Naive thymus-derived CD4-positive, alpha-beta T cell (primary cell): ENCODE measurements around the gene PMVK. TPM values are rescaled to one million over a fixed set of nuclear protein-coding genes. Genes with fewer than 3 reads are reported as not detected.

Experiments
- ATAC-seq: fragments of 150-1000 bp; cut with Tn5 transposase; 2 replicates; pipeline ENCODE4 v1.10.0; 2021; ENCODE audit warnings: mild to moderate bottlenecking, moderate library complexity
- CTCF ChIA-PET: fragments of 350-600 bp; sonication (Branson Sonifier 250); formaldehyde crosslinking; loops from one replicate; lab custom pipeline; 2021; ENCODE audit warnings: antibody characterized with exemption; lab: Charles Lee
- POLR2A ChIA-PET: fragments of 350-600 bp; sonication (Branson Sonifier 250); formaldehyde crosslinking; loops from one replicate; lab custom pipeline; 2021; ENCODE audit warnings: antibody characterized with exemption, inconsistent platforms; lab: Charles Lee
- DNase-seq, 9 donors: peaks; one replicate each; pipeline versions ENCODE4 v3.0.0 to v3.0.0-alpha.2; 2020 to 2022; ENCODE audit warnings: mixed read lengths in 1 of 9
- H3K27ac ChIP-seq: one replicate; pipeline ENCODE4 v1.7.0; 2013; ENCODE audit warnings: mild to moderate bottlenecking, low read depth, low read length, moderate library complexity
- H3K27me3 ChIP-seq, 2 donors: one replicate each; pipeline ENCODE4 v1.7.0; 2013; ENCODE audit warnings: low read length in 2 of 2, mild to moderate bottlenecking in 2 of 2, moderate library complexity in 2 of 2; ENCODE audit not compliant: control insufficient read depth in 2 of 2, insufficient read depth in 2 of 2
- H3K36me3 ChIP-seq, 3 experiments: 1 replicate in 2 of 3; 2 replicates in 1 of 3; pipeline ENCODE4 v1.7.0; 2013; ENCODE audit warnings: low read length in 3 of 3, mild to moderate bottlenecking in 3 of 3, moderate library complexity in 1 of 3; ENCODE audit not compliant: insufficient read depth in 3 of 3, control insufficient read depth in 2 of 3
- H3K4me1 ChIP-seq, 2 donors: one replicate each; pipeline ENCODE4 v1.7.0; 2013; ENCODE audit warnings: low read length in 2 of 2, mild to moderate bottlenecking in 2 of 2, moderate library complexity in 1 of 2; ENCODE audit not compliant: control insufficient read depth in 2 of 2, insufficient read depth in 2 of 2
- H3K4me3 ChIP-seq: 2 replicates; pipeline ENCODE4 v1.7.0; 2013; ENCODE audit warnings: mild to moderate bottlenecking, low read length
- H3K9me3 ChIP-seq, 3 experiments: 1 replicate in 2 of 3; 2 replicates in 1 of 3; pipeline ENCODE4 v1.7.0; 2013; ENCODE audit warnings: low read length in 3 of 3; ENCODE audit not compliant: control insufficient read depth in 2 of 3
- H3K27ac Mint-ChIP-seq, 9 donors: one replicate each; pipeline ENCODE4 v1.8.0; 2020 to 2022; ENCODE audit warnings: mixed read lengths in 9 of 9, mild to moderate bottlenecking in 8 of 9, moderate library complexity in 5 of 9, inconsistent platforms in 2 of 9
- H3K27me3 Mint-ChIP-seq, 5 donors: one replicate each; pipeline ENCODE4 v1.8.0; 2021 to 2022; ENCODE audit warnings: mixed read lengths in 5 of 5, mild to moderate bottlenecking in 1 of 5
- H3K36me3 Mint-ChIP-seq, 5 donors: one replicate each; pipeline ENCODE4 v1.8.0; 2020 to 2022; ENCODE audit warnings: mixed read lengths in 5 of 5, mild to moderate bottlenecking in 3 of 5, inconsistent platforms in 1 of 5
- H3K4me1 Mint-ChIP-seq, 7 donors: one replicate each; pipeline ENCODE4 v1.8.0; 2020 to 2022; ENCODE audit warnings: mixed read lengths in 7 of 7, mild to moderate bottlenecking in 3 of 7, inconsistent platforms in 1 of 7
- H3K4me3 Mint-ChIP-seq, 10 donors: one replicate each; pipeline ENCODE4 v1.8.0; 2020 to 2022; ENCODE audit warnings: mild to moderate bottlenecking in 10 of 10, mixed read lengths in 10 of 10, moderate library complexity in 6 of 10, inconsistent platforms in 2 of 10
- H3K9me3 Mint-ChIP-seq, 11 donors: one replicate each; pipeline ENCODE4 v1.8.0; 2020 to 2022; ENCODE audit warnings: mixed read lengths in 11 of 11, mild to moderate bottlenecking in 4 of 11, inconsistent platforms in 1 of 11, moderate library complexity in 1 of 11
- intact Hi-C, 2 donors: fragments of 100-400 bp; cut with micrococcal nuclease; formaldehyde crosslinking; loops; one replicate each; pipeline ENCODE4 v1.15.1; 2023
- polyA plus RNA-seq, 2 donors: library from polyadenylated mRNA; unstranded; fragments of 300-500 nt; fragmentation: Illumina TruSeq; gene quantifications; one replicate each; pipeline ENCODE4 v1.2.3, GENCODE V29; 2021
- total RNA-seq, 6 experiments: library from RNA in 5 of 6; stranded (reverse) in 5 of 6; gene quantifications; 1 replicate in 5 of 6; 2 replicates in 1 of 6; pipeline ENCODE4 v1.2.3 and lab custom pipeline; 2021 to 2026

The PMVK gene
- total RNA-seq (10 to 100 TPM; 11.3 to 35.1 (median 12.6) TPM), polyA plus RNA-seq (10 to 100 TPM; 38.7 to 41.4 TPM), total RNA-seq (lab: John Stamatoyannopoulos, UW) (9.4 reads per million, percentile 34 among the genes with 10 or more reads in this experiment)

GRCh38 chr1:154936555-154937084 lies at the start of gene PMVK:
Gene PMVK, minus strand, starts transcription at chr1:154936719. Its CDS starts 34 bp downstream, at chr1:154936685.
- Histone ChIP-seq H3K36me3 (peaks cover 0 to 3% (median 0%) of the 10 kb centered on the region in 3 experiments), H3K9me3 (no peaks in the 10 kb centered on the region), H3K27me3 (no peaks in the 10 kb centered on the region), H3K27ac (peak within 1 kb of the TSS; percentile 97), H3K4me1 (peaks cover 25 to 38% of the 10 kb centered on the region in 2 donors), H3K4me3 (peak within 1 kb of the TSS; percentile 68)
- Mint-ChIP-seq H3K9me3 (peaks cover 0 to 2% (median 0%) of the 10 kb centered on the region in 11 donors), H3K27ac (peak within 1 kb of the TSS; percentile 96 to 100 (median 99)), H3K27me3 (no peaks in the 10 kb centered on the region), H3K36me3 (peaks cover 0 to 8% (median 0%) of the 10 kb centered on the region in 5 donors), H3K4me1 (peaks cover 41 to 68% (median 50%) of the 10 kb centered on the region in 7 donors), H3K4me3 (peak within 1 kb of the TSS; percentile 86 to 99 (median 95))
- ChIA-PET CTCF (interaction anchor here (0.7 to 2.0 kb wide), 16 partner anchors 8 to 377 kb away, joined by 3 to 10 read pairs (median 5); partner anchors contain the start of genes FLAD1, LENEP, PBXIP1 and PYGO2), POLR2A (interaction anchor here (0.6 to 4.1 kb wide), 21 partner anchors 8 to 332 kb away, joined by 3 to 93 read pairs (median 4); partner anchors contain the start of genes CKS1B, FLAD1, PBXIP1 and PYGO2)
- intact Hi-C loops = loop anchor here (1.0 to 10.0 kb wide), 25 partner anchors 19 to 716 kb away; partner anchors contain the start of genes ADAR (in 2 of the 2), EFNA4 (in 2 of the 2), UBAP2L (in 2 of the 2) and ZBTB7B (in 2 of the 2)
- peak; percentile 92 for ATAC-seq
- peak; percentile 84 to 99 (median 97) for DNase-seq

GRCh38 chr1:154983776-154984466 lies 47.4 kb upstream of the PMVK start:
- Histone ChIP-seq H3K4me3 (peak overlapping the region; percentile 64), H3K27me3 (no peaks in the 10 kb centered on the region), H3K36me3 (peaks cover 3 to 22% (median 7%) of the 10 kb centered on the region in 3 experiments), H3K9me3 (no peaks in the 10 kb centered on the region), H3K4me1 (peaks cover 15 to 16% of the 10 kb centered on the region in 2 donors), H3K27ac (peak overlapping the region; percentile 77)
- ChIA-PET POLR2A (interaction anchor here (0.7 to 3.6 kb wide), 22 partner anchors 10 to 189 kb away, joined by 3 to 30 read pairs (median 7); partner anchors contain the start of genes ADAM15, CKS1B, KRTCAP2 and LENEP), CTCF (interaction anchor here (0.7 to 2.9 kb wide), 13 partner anchors 11 to 803 kb away, joined by 3 to 18 read pairs (median 4); partner anchors contain the start of genes PMVK, PYGO2 and SHC1)
- H3K36me3 Mint-ChIP-seq = peaks cover 0 to 18% (median 4%) of the 10 kb centered on the region in 5 donors
- peak overlapping the region in 2 of 9 donors; percentile 38 to 55 for H3K27ac Mint-ChIP-seq
- DNase-seq (no peak), ATAC-seq (no peak)
- H3K4me3 Mint-ChIP-seq = no peak overlapping the region
- intact Hi-C loops = loop anchor here (1.0 to 5.0 kb wide), 10 partner anchors 10 to 763 kb away; partner anchors contain the start of genes CKS1B (in 2 of the 2), PBXIP1 (in 1 of the 2), PYGO2 (in 1 of the 2) and ZBTB7B (in 1 of the 2)
- H3K27me3 Mint-ChIP-seq = no peaks in the 10 kb centered on the region
- no peaks in the 10 kb centered on the region for H3K9me3 Mint-ChIP-seq
- H3K4me1 Mint-ChIP-seq = peaks cover 2 to 25% (median 11%) of the 10 kb centered on the region in 7 donors

GRCh38 chr1:154982897-154983648 lies 46.6 kb upstream of the PMVK start, which contains the start of gene FLAD1:
Gene FLAD1, plus strand, starts transcription at chr1:154983344. Its CDS starts 351 bp downstream, at chr1:154983695.
- H3K4me3 ChIP-seq = peak within 1 kb of the TSS; percentile 64
- peak; percentile 99 for ATAC-seq
- peaks cover 0 to 13% (median under 1%) of the 10 kb centered on the region in 3 experiments for H3K36me3 ChIP-seq
- DNase-seq = peak; percentile 71 to 98 (median 95)
- ChIA-PET POLR2A (interaction anchor here (0.6 to 3.6 kb wide), 21 partner anchors 9 to 540 kb away, joined by 3 to 30 read pairs (median 8); partner anchors contain the start of genes ADAM15, CKS1B, KRTCAP2 and LENEP), CTCF (interaction anchor here (0.8 to 3.1 kb wide), 13 partner anchors 11 to 802 kb away, joined by 3 to 18 read pairs (median 4); partner anchors contain the start of genes PMVK, PYGO2 and SHC1)
- peaks cover 0 to 14% (median 0%) of the 10 kb centered on the region in 5 donors for H3K36me3 Mint-ChIP-seq
- H3K4me3 Mint-ChIP-seq = no peak within 1 kb of the TSS
- no peaks in the 10 kb centered on the region for H3K9me3 Mint-ChIP-seq
- no peaks in the 10 kb centered on the region for H3K27me3 Mint-ChIP-seq
- peaks cover 12 to 13% of the 10 kb centered on the region in 2 donors for H3K4me1 ChIP-seq
- peaks cover 0 to 24% (median 4%) of the 10 kb centered on the region in 7 donors for H3K4me1 Mint-ChIP-seq
- peak within 1 kb of the TSS; percentile 77 for H3K27ac ChIP-seq
- H3K9me3 ChIP-seq = no peaks in the 10 kb centered on the region
- intact Hi-C loops = loop anchor here (1.0 to 5.0 kb wide), 10 partner anchors 9 to 764 kb away; partner anchors contain the start of genes CKS1B (in 2 of the 2), PBXIP1 (in 1 of the 2), PYGO2 (in 1 of the 2) and ZBTB7B (in 1 of the 2)
- no peaks in the 10 kb centered on the region for H3K27me3 ChIP-seq
- peak within 1 kb of the TSS in 3 of 9 donors; percentile 38 to 55 (median 41) for H3K27ac Mint-ChIP-seq

GRCh38 chr1:154982341-154982740 lies 45.8 kb upstream of the PMVK start:
- peak overlapping the region; percentile 73 for H3K27ac ChIP-seq
- H3K27me3 Mint-ChIP-seq = no peaks in the 10 kb centered on the region
- ChIA-PET POLR2A (interaction anchor here (0.6 to 3.6 kb wide), 15 partner anchors 12 to 539 kb away, joined by 3 to 30 read pairs (median 9); partner anchors contain the start of genes ADAM15, KRTCAP2, LENEP and PBXIP1), CTCF (interaction anchor here (1.0 to 3.1 kb wide), 7 partner anchors 12 to 79 kb away, joined by 4 to 18 read pairs (median 5); partner anchors contain the start of gene SHC1)
- H3K4me3 Mint-ChIP-seq = no peak overlapping the region
- peaks cover 0 to 6% (median 0%) of the 10 kb centered on the region in 3 experiments for H3K36me3 ChIP-seq
- peaks cover 0 to 13% (median 0%) of the 10 kb centered on the region in 5 donors for H3K36me3 Mint-ChIP-seq
- no peaks in the 10 kb centered on the region for H3K9me3 Mint-ChIP-seq
- H3K4me1 ChIP-seq = peaks cover 12 to 13% of the 10 kb centered on the region in 2 donors
- ATAC-seq (no peak), DNase-seq (no peak)
- no peaks in the 10 kb centered on the region for H3K9me3 ChIP-seq
- H3K4me3 ChIP-seq = peak overlapping the region; percentile 64
- no peaks in the 10 kb centered on the region for H3K27me3 ChIP-seq
- peaks cover 0 to 30% (median 5%) of the 10 kb centered on the region in 7 donors for H3K4me1 Mint-ChIP-seq
- H3K27ac Mint-ChIP-seq = peak overlapping the region in 1 of 9 donors; percentile 41
- intact Hi-C loops = loop anchor here (2.0 to 5.0 kb wide), 2 partner anchors 34 to 765 kb away; no protein-coding TSS in a partner anchor

- ATAC-seq (no peak), DNase-seq (no peak)
- peak overlapping the region in 1 of 9 donors; percentile 47 for H3K27ac Mint-ChIP-seq
- no peak overlapping the region for H3K4me3 Mint-ChIP-seq
- H3K27me3 ChIP-seq = no peaks in the 10 kb centered on the region
- peaks cover 0 to 12% (median 0%) of the 10 kb centered on the region in 5 donors for H3K36me3 Mint-ChIP-seq
- peaks cover 15 to 18% of the 10 kb centered on the region in 2 donors for H3K4me1 ChIP-seq
- H3K4me1 Mint-ChIP-seq = peaks cover 0 to 20% (median 6%) of the 10 kb centered on the region in 7 donors
- ChIA-PET CTCF (interaction anchor here (0.7 to 10.5 kb wide), 4 partner anchors 14 to 650 kb away, joined by 3 to 94 read pairs (median 4); partner anchors contain the start of gene LENEP), POLR2A (interaction anchor here (0.7 to 11.7 kb wide), 3 partner anchors 18 to 63 kb away, joined by 3 to 160 read pairs (median 37); partner anchors contain the start of genes PBXIP1 and PYGO2)
- no peaks in the 10 kb centered on the region for H3K27me3 Mint-ChIP-seq
- no peaks in the 10 kb centered on the region for H3K9me3 Mint-ChIP-seq
- H3K27ac ChIP-seq = no peak overlapping the region
- H3K36me3 ChIP-seq = no peaks in the 10 kb centered on the region
- no peaks in the 10 kb centered on the region for H3K9me3 ChIP-seq
- intact Hi-C loops = loop anchor here in 1 of 2 donors (10.0 kb wide), 1 partner anchor 346 kb away; the partner anchor contains the start of gene RUSC1
- H3K4me3 ChIP-seq = no peak overlapping the region
These were observed 41.8 kb upstream of the PMVK start for GRCh38 chr1:154978360-154978759.
